ENCODE data around the gene NLRP1. TPM values are rescaled to one million over a fixed set of nuclear protein-coding genes. Genes with fewer than 3 reads are reported as not detected.

NLRP1 gene
- 86.8 TPM for polyA plus RNA-seq (2013, experiment 1 of 2)
- polyA plus RNA-seq (2013, experiment 2 of 2) = 58.8 TPM

- Histone ChIP-seq H3K36me3 (ENCODE audit: control insufficient read depth, insufficient read depth, low read length) (peaks cover under 1% of the 10 kb centered on the region), H3K9me3 (ENCODE audit: control insufficient read depth, low read length) (no peaks in the 10 kb centered on the region), H3K4me1 (ENCODE audit: control insufficient read depth, insufficient read depth, low read length, poor library complexity, severe bottlenecking) (peaks cover 9% of the 10 kb centered on the region), H3K4me3 (ENCODE audit: extremely low read depth, insufficient read depth, low read length, poor library complexity, severe bottlenecking) (no peak within 1 kb of the TSS), H3K27ac (ENCODE audit: low read depth, low read length, severe bottlenecking) (peak within 1 kb of the TSS; percentile 64)
- 75 to 76% methylated on average over 13 to 14 of the region's 14 CpGs for WGBS, 2 experiments (ENCODE audit: insufficient coverage in 2 of 2)
Observed at GRCh38 chr17:5584383-5585286, at the start of gene NLRP1. Gene NLRP1, minus strand, starts transcription at chr17:5584509. Its CDS starts 552 bp downstream, at chr17:5583957.

- Histone ChIP-seq H3K36me3 (ENCODE audit: control insufficient read depth, insufficient read depth, low read length) (no peaks in the 10 kb centered on the region), H3K4me3 (ENCODE audit: extremely low read depth, insufficient read depth, low read length, poor library complexity, severe bottlenecking) (no peak overlapping the region), H3K4me1 (ENCODE audit: control insufficient read depth, insufficient read depth, low read length, poor library complexity, severe bottlenecking) (peaks cover 17% of the 10 kb centered on the region), H3K27ac (ENCODE audit: low read depth, low read length, severe bottlenecking) (no peak overlapping the region), H3K9me3 (ENCODE audit: control insufficient read depth, low read length) (no peaks in the 10 kb centered on the region)
- 22 to 69% methylated on average over 1 to 3 of the region's 3 CpGs for WGBS, 2 experiments (ENCODE audit: insufficient coverage in 2 of 2)
Observed at GRCh38 chr17:5631958-5632590, 47.8 kb upstream of the NLRP1 start.

GRCh38 chr17:5630434-5630833, 46.1 kb upstream of the NLRP1 start:
- H3K4me3 ChIP-seq (ENCODE audit: extremely low read depth, insufficient read depth, low read length, poor library complexity, severe bottlenecking) = no peak overlapping the region
- H3K36me3 ChIP-seq (ENCODE audit: control insufficient read depth, insufficient read depth, low read length) = no peaks in the 10 kb centered on the region
- no peaks in the 10 kb centered on the region for H3K9me3 ChIP-seq (ENCODE audit: control insufficient read depth, low read length)
- no peak overlapping the region for H3K27ac ChIP-seq (ENCODE audit: low read depth, low read length, severe bottlenecking)
- 80 to 82% methylated on average over 2 of the region's 2 CpGs for WGBS, 2 experiments (ENCODE audit: insufficient coverage in 2 of 2)
- H3K4me1 ChIP-seq (ENCODE audit: control insufficient read depth, insufficient read depth, low read length, poor library complexity, severe bottlenecking) = peaks cover 17% of the 10 kb centered on the region

- no peaks in the 10 kb centered on the region for H3K36me3 ChIP-seq (ENCODE audit: control insufficient read depth, insufficient read depth, low read length)
- 80 to 82% methylated on average over 5 to 7 of the region's 7 CpGs for WGBS, 2 experiments (ENCODE audit: insufficient coverage in 2 of 2)
- no peak overlapping the region for H3K4me3 ChIP-seq (ENCODE audit: extremely low read depth, insufficient read depth, low read length, poor library complexity, severe bottlenecking)
- no peak overlapping the region for H3K27ac ChIP-seq (ENCODE audit: low read depth, low read length, severe bottlenecking)
- peaks cover 17% of the 10 kb centered on the region for H3K4me1 ChIP-seq (ENCODE audit: control insufficient read depth, insufficient read depth, low read length, poor library complexity, severe bottlenecking)
- H3K9me3 ChIP-seq (ENCODE audit: control insufficient read depth, low read length) = no peaks in the 10 kb centered on the region
Observed at GRCh38 chr17:5629128-5629527, 44.8 kb upstream of the NLRP1 start.

- Histone ChIP-seq H3K9me3 (ENCODE audit: control insufficient read depth, low read length) (no peaks in the 10 kb centered on the region), H3K4me1 (ENCODE audit: control insufficient read depth, insufficient read depth, low read length, poor library complexity, severe bottlenecking) (peaks cover 17% of the 10 kb centered on the region), H3K36me3 (ENCODE audit: control insufficient read depth, insufficient read depth, low read length) (no peaks in the 10 kb centered on the region), H3K4me3 (ENCODE audit: extremely low read depth, insufficient read depth, low read length, poor library complexity, severe bottlenecking) (no peak overlapping the region), H3K27ac (ENCODE audit: low read depth, low read length, severe bottlenecking) (no peak overlapping the region)
- 75 to 79% methylated on average over 2 of the region's 3 CpGs for WGBS, 2 experiments (ENCODE audit: insufficient coverage in 2 of 2)
Observed at GRCh38 chr17:5628262-5628661, 44.0 kb upstream of the NLRP1 start.

GRCh38 chr17:5624211-5624610, 39.9 kb upstream of the NLRP1 start:
- H3K4me3 ChIP-seq (ENCODE audit: extremely low read depth, insufficient read depth, low read length, poor library complexity, severe bottlenecking) = no peak overlapping the region
- no peaks in the 10 kb centered on the region for H3K4me1 ChIP-seq (ENCODE audit: control insufficient read depth, insufficient read depth, low read length, poor library complexity, severe bottlenecking)
- no peaks in the 10 kb centered on the region for H3K9me3 ChIP-seq (ENCODE audit: control insufficient read depth, low read length)
- H3K27ac ChIP-seq (ENCODE audit: low read depth, low read length, severe bottlenecking) = no peak overlapping the region
- H3K36me3 ChIP-seq (ENCODE audit: control insufficient read depth, insufficient read depth, low read length) = no peaks in the 10 kb centered on the region
- no CpG with 5 or more reads among the region's 4 CpGs for WGBS, 2 experiments (ENCODE audit: insufficient coverage in 2 of 2)

GRCh38 chr17:5621729-5622128, 37.4 kb upstream of the NLRP1 start:
- WGBS, 2 experiments (ENCODE audit: insufficient coverage in 2 of 2) = no CpG with 5 or more reads among the region's 2 CpGs
- no peaks in the 10 kb centered on the region for H3K9me3 ChIP-seq (ENCODE audit: control insufficient read depth, low read length)
- no peaks in the 10 kb centered on the region for H3K4me1 ChIP-seq (ENCODE audit: control insufficient read depth, insufficient read depth, low read length, poor library complexity, severe bottlenecking)
- H3K4me3 ChIP-seq (ENCODE audit: extremely low read depth, insufficient read depth, low read length, poor library complexity, severe bottlenecking) = no peak overlapping the region
- no peak overlapping the region for H3K27ac ChIP-seq (ENCODE audit: low read depth, low read length, severe bottlenecking)
- no peaks in the 10 kb centered on the region for H3K36me3 ChIP-seq (ENCODE audit: control insufficient read depth, insufficient read depth, low read length)

- Histone ChIP-seq H3K4me3 (ENCODE audit: extremely low read depth, insufficient read depth, low read length, poor library complexity, severe bottlenecking) (no peak overlapping the region), H3K9me3 (ENCODE audit: control insufficient read depth, low read length) (no peaks in the 10 kb centered on the region), H3K27ac (ENCODE audit: low read depth, low read length, severe bottlenecking) (no peak overlapping the region), H3K36me3 (ENCODE audit: control insufficient read depth, insufficient read depth, low read length) (no peaks in the 10 kb centered on the region), H3K4me1 (ENCODE audit: control insufficient read depth, insufficient read depth, low read length, poor library complexity, severe bottlenecking) (no peaks in the 10 kb centered on the region)
- WGBS, 2 experiments (ENCODE audit: insufficient coverage in 2 of 2) = 71 to 92% methylated on average over 2 to 4 of the region's 4 CpGs
Observed at GRCh38 chr17:5621026-5621425, 36.7 kb upstream of the NLRP1 start.

GRCh38 chr17:5619088-5619740, 34.9 kb upstream of the NLRP1 start:
- Histone ChIP-seq H3K9me3 (ENCODE audit: control insufficient read depth, low read length) (no peaks in the 10 kb centered on the region), H3K4me1 (ENCODE audit: control insufficient read depth, insufficient read depth, low read length, poor library complexity, severe bottlenecking) (no peaks in the 10 kb centered on the region), H3K4me3 (ENCODE audit: extremely low read depth, insufficient read depth, low read length, poor library complexity, severe bottlenecking) (no peak overlapping the region), H3K27ac (ENCODE audit: low read depth, low read length, severe bottlenecking) (no peak overlapping the region), H3K36me3 (ENCODE audit: control insufficient read depth, insufficient read depth, low read length) (no peaks in the 10 kb centered on the region)
- WGBS, 2 experiments (ENCODE audit: insufficient coverage in 2 of 2) = 88 to 89% methylated on average over 12 to 14 of the region's 20 CpGs

- Histone ChIP-seq H3K27ac (ENCODE audit: low read depth, low read length, severe bottlenecking) (no peak overlapping the region), H3K9me3 (ENCODE audit: control insufficient read depth, low read length) (no peaks in the 10 kb centered on the region), H3K36me3 (ENCODE audit: control insufficient read depth, insufficient read depth, low read length) (no peaks in the 10 kb centered on the region), H3K4me1 (ENCODE audit: control insufficient read depth, insufficient read depth, low read length, poor library complexity, severe bottlenecking) (no peaks in the 10 kb centered on the region), H3K4me3 (ENCODE audit: extremely low read depth, insufficient read depth, low read length, poor library complexity, severe bottlenecking) (no peak overlapping the region)
- no CpG with 5 or more reads among the region's 2 CpGs for WGBS, 2 experiments (ENCODE audit: insufficient coverage in 2 of 2)
Observed at GRCh38 chr17:5618476-5618875, 34.2 kb upstream of the NLRP1 start.
